GM18526 (cell line): ENCODE data around the gene SAE1.

ENCODE experiments used
- POLR2A ChIP-seq: IDR thresholded peaks from 3 replicates; pipeline ENCODE4 v1.6.1; 2011; ENCODE audit not compliant: insufficient read length; ENCODE audit errors: extremely low read depth

The SAE1 gene

GRCh38 chr19:47102346-47103060 lies 28.1 kb upstream of the SAE1 start:
- no peak for TF ChIP-seq POLR2A

- no peak for TF ChIP-seq POLR2A
These were observed 26.0 kb upstream of the SAE1 start for GRCh38 chr19:47104680-47105079.

- no peak for TF ChIP-seq POLR2A
These were observed 24.8 kb upstream of the SAE1 start for GRCh38 chr19:47105874-47106273.

GRCh38 chr19:47106821-47107201 lies 23.8 kb upstream of the SAE1 start:
- no peak for TF ChIP-seq POLR2A

GRCh38 chr19:47107202-47107952 lies 23.3 kb upstream of the SAE1 start:
- TF ChIP-seq POLR2A, result no peak

- TF ChIP-seq POLR2A, result no peak
These were observed 22.5 kb upstream of the SAE1 start for GRCh38 chr19:47107953-47108746.

- no peak for TF ChIP-seq POLR2A
These were observed 21.5 kb upstream of the SAE1 start for GRCh38 chr19:47109177-47109540.

DNA sequence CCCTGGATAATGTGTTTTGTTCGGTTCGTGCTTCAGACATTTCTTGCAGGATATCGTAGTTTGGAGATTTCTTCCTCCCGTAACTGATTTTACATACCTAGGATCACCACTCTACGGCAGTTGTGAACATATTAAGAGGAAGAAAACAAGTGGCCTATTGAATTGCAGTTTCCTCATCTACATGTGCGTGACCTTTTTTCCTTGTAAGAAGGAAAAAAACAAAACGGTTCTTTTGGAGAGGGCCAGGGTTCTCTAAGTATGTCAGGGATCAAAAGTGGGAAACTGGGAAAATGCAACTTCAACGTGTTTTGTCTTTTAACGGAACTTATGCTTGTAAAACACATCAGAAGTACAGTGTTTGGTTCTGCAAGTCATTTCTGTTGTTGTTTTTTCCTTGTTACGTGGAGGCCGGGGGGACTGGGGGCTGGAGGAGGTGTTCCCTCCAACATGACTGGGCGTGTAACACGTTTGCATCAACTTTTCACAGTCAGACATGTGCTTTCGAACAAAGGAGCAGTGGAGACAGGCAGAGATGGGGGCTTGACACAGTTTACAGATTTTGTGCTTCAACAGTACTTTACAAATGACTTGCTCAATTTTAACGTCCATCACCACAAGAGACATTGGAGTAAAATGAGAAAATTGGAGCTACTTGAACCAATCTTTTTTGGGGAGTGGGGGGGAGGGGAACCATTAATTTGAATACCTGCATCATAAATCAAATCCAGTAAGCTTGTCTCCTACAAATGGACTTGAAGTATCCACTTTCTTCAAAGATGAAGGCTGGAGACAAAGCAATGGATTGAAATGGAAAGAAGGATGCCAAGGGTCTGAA lies 20.9 kb upstream of the SAE1 start:
- peak; percentile 32 for TF ChIP-seq POLR2A

- TF ChIP-seq POLR2A, result no peak
These were observed 20.1 kb upstream of the SAE1 start for GRCh38 chr19:47110521-47111005.

DNA sequence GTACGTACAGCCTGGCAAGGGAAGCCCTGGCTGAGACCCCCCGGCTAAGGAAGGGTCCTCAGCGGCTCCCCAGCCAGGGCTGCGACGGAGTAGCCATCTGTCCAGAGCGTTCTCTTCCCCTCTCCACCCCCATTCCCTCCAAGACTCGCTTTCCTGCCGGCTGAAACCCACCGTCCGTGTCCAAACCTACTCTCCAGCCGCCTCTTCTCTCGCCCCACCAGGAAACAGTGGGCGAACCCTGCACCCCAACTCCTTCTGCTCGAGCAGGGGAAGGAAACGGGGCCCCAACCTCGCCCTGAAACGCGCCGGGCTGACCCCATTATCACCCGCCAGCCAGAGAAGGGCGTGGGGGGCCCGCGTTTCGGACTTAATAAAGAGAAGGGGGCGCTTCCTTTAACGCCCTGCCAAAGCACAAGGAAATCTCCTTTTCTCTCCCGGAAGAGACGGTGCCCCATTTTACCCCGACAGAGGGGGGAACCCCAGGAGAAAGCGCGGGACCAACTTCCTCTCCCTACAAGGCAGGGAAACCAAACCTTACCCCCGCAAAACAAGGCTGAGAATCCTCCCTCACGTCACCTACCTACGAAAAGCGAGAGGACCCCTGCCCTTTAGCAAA lies 19.5 kb upstream of the SAE1 start:
- no peak for TF ChIP-seq POLR2A

GRCh38 chr19:47111682-47112165 lies 18.9 kb upstream of the SAE1 start:
- TF ChIP-seq POLR2A, result no peak

DNA sequence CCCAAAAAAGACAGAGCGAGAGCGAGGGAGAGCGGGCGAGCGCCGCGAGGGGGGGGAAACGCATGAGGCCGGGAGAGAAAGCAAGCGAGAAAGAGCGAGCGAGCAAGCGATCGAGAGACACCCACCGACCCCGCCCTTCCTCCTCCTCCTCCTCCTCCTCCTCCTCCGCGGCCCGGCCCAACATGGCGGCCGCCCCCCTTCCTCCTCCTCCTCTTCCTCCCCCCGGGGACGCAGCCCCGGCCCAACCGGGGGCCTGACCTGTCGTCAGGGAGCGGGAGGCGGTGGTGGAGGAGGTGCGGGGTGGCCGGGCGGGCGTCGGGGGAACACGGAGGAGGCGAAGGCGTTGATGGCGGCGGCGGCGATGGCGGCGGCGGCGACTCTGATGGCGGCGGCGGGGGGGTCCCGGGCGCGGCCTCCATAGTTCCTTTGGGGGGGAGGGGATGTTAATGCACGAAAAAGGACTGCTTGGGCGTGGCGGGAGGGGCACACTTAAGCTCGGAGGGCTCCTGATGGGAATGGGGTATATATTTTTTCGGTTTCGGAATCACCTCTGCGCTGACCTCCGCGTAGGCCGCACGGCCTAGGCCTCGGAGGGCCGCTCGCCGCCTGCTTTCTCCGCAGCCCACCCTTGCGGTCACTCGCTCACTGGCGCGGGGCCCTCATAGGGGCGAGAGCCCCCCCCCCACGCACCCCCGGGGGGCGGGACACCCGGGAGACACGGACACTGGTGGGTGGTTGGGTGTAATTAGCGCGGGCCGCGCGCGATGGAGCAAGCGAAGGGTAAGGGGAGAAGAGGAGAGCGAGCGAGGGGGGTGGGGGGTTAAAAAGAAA lies 18.3 kb upstream of the SAE1 start:
- TF ChIP-seq POLR2A, result peak; percentile 89

DNA sequence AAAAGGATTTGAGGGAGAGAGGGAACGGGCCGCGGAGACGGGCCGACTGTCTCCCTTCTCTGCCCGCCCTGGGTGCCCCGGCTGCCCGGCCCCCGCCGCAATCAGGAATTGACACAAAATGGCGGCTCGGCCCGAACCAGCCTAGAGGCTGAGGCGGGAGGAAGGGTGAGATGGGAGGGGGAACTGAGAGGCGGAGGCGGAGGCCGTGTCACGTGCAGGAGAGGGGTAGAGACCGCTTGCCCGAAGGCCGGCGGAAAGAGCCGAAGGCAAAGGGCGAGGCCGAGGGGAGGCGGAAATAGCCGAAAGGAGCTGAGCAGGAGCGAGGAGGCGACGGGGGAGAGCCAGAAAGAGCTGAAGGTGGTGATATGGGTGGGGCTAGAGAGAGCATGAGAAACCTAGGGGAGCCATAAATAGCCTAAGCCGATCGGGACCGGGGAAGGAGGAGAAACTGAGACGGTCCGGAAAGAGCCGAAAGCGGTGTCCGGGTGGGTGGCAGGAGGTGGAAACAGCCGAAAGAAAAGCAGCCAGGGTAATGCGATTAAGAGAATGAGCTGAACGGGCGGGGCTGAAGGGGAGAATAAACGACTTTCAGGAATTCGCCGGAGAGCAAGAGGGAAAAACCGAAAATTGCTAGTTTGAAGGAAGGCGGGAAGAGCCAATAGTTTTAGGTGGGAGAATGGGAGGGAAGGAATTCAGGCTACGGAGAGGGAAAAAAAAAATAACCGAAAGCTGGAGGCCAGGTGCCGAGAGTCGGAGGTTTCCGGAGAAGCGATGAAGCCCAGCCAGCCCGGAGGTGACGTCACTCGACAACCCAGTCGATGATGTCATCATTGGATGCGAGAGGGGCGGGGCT lies 17.4 kb upstream of the SAE1 start, which contains the start of gene ZC3H4:
ZC3H4 (minus strand) TSS at position 780 of the 853 bp plus-strand sequence. CDS start 1,192 bp downstream, outside the sequence.
- peak; percentile 78 for TF ChIP-seq POLR2A
